ENCODE data around the gene MAP3K2. TPM values are rescaled to one million over a fixed set of nuclear protein-coding genes. Genes with fewer than 3 reads are reported as not detected.

Gene MAP3K2
- total and polyA plus RNA-seq, 2 of the 4 experiments (the other 2 are of a cell fraction): 6.2 to 30.8 TPM

DNA sequence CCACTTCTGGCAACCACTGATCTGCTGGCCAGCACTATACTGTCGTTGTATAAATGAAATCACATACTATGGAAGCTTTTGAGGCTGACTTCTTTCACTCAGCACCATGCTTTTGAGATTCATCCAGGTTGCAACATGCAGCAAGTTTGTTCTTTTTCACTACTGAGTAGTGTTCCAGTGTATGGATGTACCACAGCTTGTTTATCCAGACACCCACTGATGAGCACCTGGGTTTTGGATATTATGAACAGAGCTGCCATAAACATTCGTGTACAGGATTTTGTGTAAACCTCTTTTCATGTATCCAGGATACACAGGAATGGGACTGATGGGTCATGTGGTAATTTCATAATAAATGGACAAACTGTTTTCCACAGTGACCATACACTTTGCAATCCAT is 104.5 kb downstream of the MAP3K2 start:
- intact Hi-C loops (cut with micrococcal nuclease): no loop called here
- Histone ChIP-seq H3K79me1 (ENCODE audit: low read depth in 1 of 2, low read length in 2 of 2) (peaks cover 35 to 59% of the 10 kb centered on the region in 2 experiments), H4K91ac (ENCODE audit: insufficient read depth, low read depth, low read length) (no peak overlapping the region), H2BK15ac (ENCODE audit: low read depth, low read length) (no peak overlapping the region), H3K18ac (ENCODE audit: low read depth, low read length) (no peak overlapping the region), H3K4me1 (ENCODE audit: control insufficient read depth, insufficient read depth, low read length) (no peaks in the 10 kb centered on the region), H3K4me2 (ENCODE audit: low read depth, low read length) (no peak overlapping the region), H3K27ac (ENCODE audit: insufficient read depth, low read length) (no peak overlapping the region), H2AFZ (replicated peaks; ENCODE audit: low read length, poor library complexity) (no peak overlapping the region), H3K9me1 (ENCODE audit: insufficient read depth, low read length) (peaks cover 15% of the 10 kb centered on the region), H3K4ac (ENCODE audit: low read depth, low read length) (no peak overlapping the region), H3K4me3 (ENCODE audit: insufficient read depth, low read depth, low read length) (no peak overlapping the region), H3K9ac (ENCODE audit: low read depth, low read length) (no peak overlapping the region), H4K5ac (ENCODE audit: low read depth, low read length) (no peak overlapping the region), H3K36me3 (ENCODE audit: control insufficient read depth, insufficient read depth, low read length) (peaks cover 67% of the 10 kb centered on the region), H2AK5ac (ENCODE audit: low read depth, low read length) (no peak overlapping the region), H3K14ac (replicated peaks; ENCODE audit: low read depth, low read length) (no peak overlapping the region), H3K27me3 (ENCODE audit: control insufficient read depth, insufficient read depth, low read length) (no peaks in the 10 kb centered on the region), H4K8ac (ENCODE audit: low read depth in 2 of 2, low read length in 2 of 2) (no peak overlapping the region), H3K56ac (ENCODE audit: extremely low read depth, insufficient read depth, low read length) (no peak overlapping the region), H2BK5ac (ENCODE audit: low read depth, low read length, poor library complexity, severe bottlenecking) (no peak overlapping the region), H2BK20ac (ENCODE audit: low read depth, low read length) (no peak overlapping the region), H3K23ac (ENCODE audit: low read depth, low read length) (no peak overlapping the region), H2BK120ac (ENCODE audit: low read depth, low read length) (no peak overlapping the region), H4K20me1 (ENCODE audit: insufficient read depth, low read length) (peaks cover 20% of the 10 kb centered on the region), H3K9me3 (ENCODE audit: control insufficient read depth, insufficient read depth, low read length) (no peaks in the 10 kb centered on the region), H2AK9ac (replicated peaks; ENCODE audit: low read depth, low read length, poor library complexity) (no peak overlapping the region)
- no peak for DNase-seq
- BruUV-seq (replicated peaks): no TSS peak
- ATAC-seq (ENCODE audit: low read depth): no peak
- ChIA-PET POLR2A (ENCODE audit: unreplicated experiment) (no interaction called here), CTCF (no interaction called here)
- dilution Hi-C loops (cut with HindIII; ENCODE audit: low sequenced_read_pairs, unreplicated experiment): no loop called here
- no CpG with 5 or more reads among the region's 2 CpGs for WGBS, 2 experiments (ENCODE audit: extremely low coverage in 2 of 2, insufficient read length in 1 of 2)
- TF ChIP-seq NFE2L2 (IDR thresholded peaks at IDR 0.05; ENCODE audit: low read depth, low read length): no peak
- no peak for TF ChIP-seq MAFK (IDR thresholded peaks at IDR 0.05; ENCODE audit: low read depth, low read length)
- no peak for TF ChIP-seq FOS (IDR thresholded peaks at IDR 0.05; ENCODE audit: low read depth, low read length)
- TF ChIP-seq BHLHE40 (IDR thresholded peaks at IDR 0.05; ENCODE audit: low read depth, low read length): no peak
- no peak for TF ChIP-seq USF2 (IDR thresholded peaks at IDR 0.05; ENCODE audit: low read depth, low read length)
- TF ChIP-seq RFX5 (IDR thresholded peaks at IDR 0.05; ENCODE audit: low read depth, low read length): no peak
- TF ChIP-seq ELK1 (IDR thresholded peaks at IDR 0.05; ENCODE audit: borderline replicate concordance, low read depth, low read length): no peak
- no peak for TF ChIP-seq RAD21 (IDR thresholded peaks at IDR 0.05; ENCODE audit: low read length)
- no peak for TF ChIP-seq MAZ (IDR thresholded peaks at IDR 0.05; ENCODE audit: borderline replicate concordance, low read depth, low read length)
- TF ChIP-seq CTCF (conservative IDR thresholded peaks at IDR 0.05; ENCODE audit: low read depth, low read length): no peak
- no peak for TF ChIP-seq RCOR1 (IDR thresholded peaks at IDR 0.05; ENCODE audit: insufficient replicate concordance, low read length)
- no peak for TF ChIP-seq MXI1 (IDR thresholded peaks at IDR 0.05; ENCODE audit: borderline replicate concordance, low read depth, low read length)
- in situ Hi-C loops (cut with MboI; ENCODE audit: low sequenced_read_pairs): loop anchor here (25.0 kb wide), 1 partner anchor 704 kb away; no protein-coding TSS in a partner anchor
